Right atrium auricular region (tissue), 2 donors: ENCODE measurements around the gene SLC24A4. TPM values are rescaled to one million over a fixed set of nuclear protein-coding genes. Genes with fewer than 3 reads are reported as not detected.

Source experiments
- DNase-seq: peaks from one replicate; pipeline ENCODE4 v3.0.0-alpha.2; 2019; ENCODE audit warnings: low spot score
- H3K27ac ChIP-seq, 2 donors: fragments of 200-600 bp; sonication (generic); 1 replicate in 1 of 2; 2 replicates in 1 of 2; pipeline ENCODE4 v1.5.1; 2016 to 2019
- H3K27me3 ChIP-seq, 2 donors: fragments of 200-600 bp; sonication (generic); one replicate each; pipeline versions ENCODE4 v1.5.1 to v1.6.0; 2017 to 2019
- H3K36me3 ChIP-seq: fragments of 200-600 bp; sonication (generic); one replicate; pipeline ENCODE4 v1.5.1; 2016
- H3K4me1 ChIP-seq, 2 donors: fragments of 200-600 bp; sonication (generic); one replicate each; pipeline versions ENCODE4 v1.5.1 to v1.6.0; 2017 to 2019
- H3K4me3 ChIP-seq, 2 donors: fragments of 200-600 bp; sonication (generic); 1 replicate in 1 of 2; 2 replicates in 1 of 2; pipeline ENCODE4 v1.5.1; 2017 to 2019; ENCODE audit warnings: mild to moderate bottlenecking in 1 of 2, moderate library complexity in 1 of 2
- H3K9me3 ChIP-seq, 2 donors: fragments of 200-600 bp; sonication (generic); one replicate each; pipeline ENCODE4 v1.5.1; 2019
- CTCF ChIP-seq, 2 donors: fragments of 200-600 bp; sonication (generic); IDR thresholded peaks; one replicate each; pipeline ENCODE4 v1.5.1; 2019; ENCODE audit warnings: antibody characterized with exemption in 2 of 2
- total RNA-seq, 2 donors: library from RNA; depleted of rRNA; stranded (reverse); fragments of >200 nt; gene quantifications; one replicate each; pipeline ENCODE4 v1.1.0, GENCODE V29; 2016

Gene SLC24A4
- total RNA-seq, 2 donors from 2014 or later, result 0.04 to 0.24 TPM

GRCh38 chr14:92510972-92511371 is 188.0 kb downstream of the SLC24A4 start:
- Histone ChIP-seq H3K4me1 (peaks cover 0 to 22% of the 10 kb centered on the region in 2 donors), H3K4me3 (no peak overlapping the region), H3K27me3 (no peaks in the 10 kb centered on the region), H3K27ac (peak overlapping the region in 1 of 2 donors; percentile 31), H3K9me3 (no peaks in the 10 kb centered on the region), H3K36me3 (no peaks in the 10 kb centered on the region)
- no peak for DNase-seq
- no peak for TF ChIP-seq CTCF (IDR thresholded peaks at IDR 0.05)

GRCh38 chr14:92511453-92512238 is 188.7 kb downstream of the SLC24A4 start:
- peak overlapping the region in 1 of 2 donors; percentile 31 for H3K27ac ChIP-seq
- no peaks in the 10 kb centered on the region for H3K27me3 ChIP-seq
- peaks cover 0 to 28% of the 10 kb centered on the region in 2 donors for H3K4me1 ChIP-seq
- H3K9me3 ChIP-seq, result no peaks in the 10 kb centered on the region
- TF ChIP-seq CTCF (IDR thresholded peaks at IDR 0.05), result no peak
- H3K36me3 ChIP-seq, result no peaks in the 10 kb centered on the region
- H3K4me3 ChIP-seq, result no peak overlapping the region
- no peak for DNase-seq

GRCh38 chr14:92512807-92513203 is 189.8 kb downstream of the SLC24A4 start:
- Histone ChIP-seq H3K36me3 (no peaks in the 10 kb centered on the region), H3K4me3 (peak overlapping the region in 1 of 2 donors; percentile 75), H3K9me3 (no peaks in the 10 kb centered on the region), H3K27ac (peak overlapping the region; percentile 79 to 85), H3K4me1 (peaks cover 0 to 28% of the 10 kb centered on the region in 2 donors), H3K27me3 (no peaks in the 10 kb centered on the region)
- TF ChIP-seq CTCF (IDR thresholded peaks at IDR 0.05), result no peak
- no peak for DNase-seq

- H3K9me3 ChIP-seq, result no peaks in the 10 kb centered on the region
- TF ChIP-seq CTCF (IDR thresholded peaks at IDR 0.05), result no peak
- H3K27ac ChIP-seq, result peak within 1 kb of the TSS; percentile 79 to 85
- H3K27me3 ChIP-seq, result no peaks in the 10 kb centered on the region
- H3K4me3 ChIP-seq, result peak within 1 kb of the TSS; percentile 69 to 75
- DNase-seq, result no peak
- no peaks in the 10 kb centered on the region for H3K36me3 ChIP-seq
- H3K4me1 ChIP-seq, result peaks cover 0 to 28% of the 10 kb centered on the region in 2 donors
Measured at GRCh38 chr14:92513204-92513965, 190.4 kb downstream of the SLC24A4 start, which contains the start of gene RIN3. TSS of gene RIN3 (plus strand) at chr14:92513781. CDS start at chr14:92513933, 152 bp downstream.

- no peak for DNase-seq
- Histone ChIP-seq H3K4me3 (peak overlapping the region; percentile 69 to 75), H3K27ac (peak overlapping the region; percentile 79 to 85), H3K9me3 (no peaks in the 10 kb centered on the region), H3K27me3 (no peaks in the 10 kb centered on the region), H3K4me1 (peaks cover 0 to 28% of the 10 kb centered on the region in 2 donors), H3K36me3 (no peaks in the 10 kb centered on the region)
- no peak for TF ChIP-seq CTCF (IDR thresholded peaks at IDR 0.05)
Measured at GRCh38 chr14:92513966-92514843, 191.2 kb downstream of the SLC24A4 start.
